GM12873 (cell line): ENCODE data around the gene XPC.

ENCODE experiments used
- TF ChIP-seq, protein P1 (sequence below): IDR thresholded peaks from 2 replicates; pipeline ENCODE4 v1.5.1; 2012; ENCODE audit warnings: low read depth, mild to moderate bottlenecking, moderate library complexity, low read length, control low read depth; ENCODE audit not compliant: insufficient read depth; ENCODE audit errors: missing control alignments

XPC gene

DNA sequence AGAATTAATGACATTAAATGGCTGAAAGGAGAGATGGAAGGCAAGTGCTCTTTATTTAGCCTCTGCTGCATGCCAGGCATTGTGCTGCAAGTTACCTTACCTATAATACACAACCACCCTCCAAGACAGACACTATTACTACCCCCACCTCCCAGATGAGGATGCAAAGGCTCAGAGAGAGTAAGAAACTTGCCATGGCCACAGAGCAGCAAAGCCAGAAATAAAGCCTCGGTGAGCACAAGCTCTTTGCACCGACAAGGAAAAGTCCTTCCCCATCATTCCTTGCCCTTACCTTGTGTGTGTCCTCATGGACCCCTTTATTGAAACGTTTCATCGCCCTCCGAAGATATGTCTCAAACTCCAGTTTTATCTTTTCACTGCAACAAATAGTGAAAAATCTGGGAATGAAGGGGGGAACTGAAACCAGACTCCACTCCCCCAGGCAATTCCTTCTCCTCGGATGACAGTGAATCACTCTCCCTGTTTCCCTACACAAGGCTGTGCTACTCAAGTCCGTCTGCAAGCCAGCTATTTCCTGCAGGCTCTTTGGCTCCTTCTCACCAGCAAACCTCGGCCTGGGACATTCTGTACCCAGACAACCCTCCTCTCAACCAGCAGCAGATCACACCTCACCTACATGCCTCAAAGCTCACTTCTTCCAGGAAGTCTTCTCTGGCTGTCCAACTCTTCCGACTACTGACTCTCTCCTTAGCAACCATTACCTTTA is 11.4 kb downstream of the XPC start:
- TF ChIP-seq, protein P1, sequence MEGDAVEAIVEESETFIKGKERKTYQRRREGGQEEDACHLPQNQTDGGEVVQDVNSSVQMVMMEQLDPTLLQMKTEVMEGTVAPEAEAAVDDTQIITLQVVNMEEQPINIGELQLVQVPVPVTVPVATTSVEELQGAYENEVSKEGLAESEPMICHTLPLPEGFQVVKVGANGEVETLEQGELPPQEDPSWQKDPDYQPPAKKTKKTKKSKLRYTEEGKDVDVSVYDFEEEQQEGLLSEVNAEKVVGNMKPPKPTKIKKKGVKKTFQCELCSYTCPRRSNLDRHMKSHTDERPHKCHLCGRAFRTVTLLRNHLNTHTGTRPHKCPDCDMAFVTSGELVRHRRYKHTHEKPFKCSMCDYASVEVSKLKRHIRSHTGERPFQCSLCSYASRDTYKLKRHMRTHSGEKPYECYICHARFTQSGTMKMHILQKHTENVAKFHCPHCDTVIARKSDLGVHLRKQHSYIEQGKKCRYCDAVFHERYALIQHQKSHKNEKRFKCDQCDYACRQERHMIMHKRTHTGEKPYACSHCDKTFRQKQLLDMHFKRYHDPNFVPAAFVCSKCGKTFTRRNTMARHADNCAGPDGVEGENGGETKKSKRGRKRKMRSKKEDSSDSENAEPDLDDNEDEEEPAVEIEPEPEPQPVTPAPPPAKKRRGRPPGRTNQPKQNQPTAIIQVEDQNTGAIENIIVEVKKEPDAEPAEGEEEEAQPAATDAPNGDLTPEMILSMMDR: no peak

GRCh38 chr3:14162178-14162577 is 16.2 kb downstream of the XPC start:
- TF ChIP-seq, protein P1: no peak

GRCh38 chr3:14161282-14161681 is 17.1 kb downstream of the XPC start:
- TF ChIP-seq, protein P1: no peak

DNA sequence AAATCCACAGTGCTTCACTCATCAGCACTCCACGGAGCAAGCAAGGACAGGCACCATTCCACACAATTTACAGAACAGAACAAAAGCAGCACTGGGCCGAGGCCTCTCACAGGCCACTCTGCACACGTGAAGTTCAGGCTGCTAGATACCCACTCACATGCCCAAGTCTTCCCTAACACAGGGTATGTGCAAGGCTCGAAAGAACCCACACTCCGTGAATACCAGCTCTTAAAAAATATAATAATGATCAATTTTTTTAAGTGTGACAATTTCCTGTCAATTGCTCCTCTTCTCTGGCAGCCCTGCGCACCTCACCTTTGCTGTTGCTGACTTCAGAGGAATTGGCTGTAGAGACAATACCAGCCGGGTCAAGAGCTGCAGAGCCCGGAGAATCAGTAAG is 19.0 kb downstream of the XPC start:
- TF ChIP-seq, protein P1: no peak

DNA sequence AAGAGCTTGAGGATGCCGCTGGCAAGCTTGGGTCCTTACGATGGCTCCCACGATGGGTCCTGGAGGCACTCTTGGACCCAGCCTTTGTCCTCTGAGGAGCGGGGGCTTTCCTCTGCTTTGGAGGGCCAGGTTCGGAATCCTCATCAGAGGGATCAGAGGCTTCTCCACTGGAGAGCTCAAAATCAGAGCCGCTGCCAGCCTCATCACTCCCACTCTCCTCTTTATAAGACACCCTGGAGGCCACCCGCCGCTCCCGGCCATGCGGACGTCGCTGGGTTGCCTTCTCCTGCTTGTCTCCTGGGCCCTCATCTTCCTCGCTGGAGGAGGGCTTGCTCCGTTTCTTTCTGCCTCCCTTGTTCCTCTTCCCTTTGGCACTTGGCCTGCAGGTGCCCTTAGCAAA is 20.0 kb downstream of the XPC start:
- TF ChIP-seq, protein P1: no peak

GRCh38 chr3:14157951-14158350 is 20.4 kb downstream of the XPC start:
- TF ChIP-seq, protein P1: no peak

DNA sequence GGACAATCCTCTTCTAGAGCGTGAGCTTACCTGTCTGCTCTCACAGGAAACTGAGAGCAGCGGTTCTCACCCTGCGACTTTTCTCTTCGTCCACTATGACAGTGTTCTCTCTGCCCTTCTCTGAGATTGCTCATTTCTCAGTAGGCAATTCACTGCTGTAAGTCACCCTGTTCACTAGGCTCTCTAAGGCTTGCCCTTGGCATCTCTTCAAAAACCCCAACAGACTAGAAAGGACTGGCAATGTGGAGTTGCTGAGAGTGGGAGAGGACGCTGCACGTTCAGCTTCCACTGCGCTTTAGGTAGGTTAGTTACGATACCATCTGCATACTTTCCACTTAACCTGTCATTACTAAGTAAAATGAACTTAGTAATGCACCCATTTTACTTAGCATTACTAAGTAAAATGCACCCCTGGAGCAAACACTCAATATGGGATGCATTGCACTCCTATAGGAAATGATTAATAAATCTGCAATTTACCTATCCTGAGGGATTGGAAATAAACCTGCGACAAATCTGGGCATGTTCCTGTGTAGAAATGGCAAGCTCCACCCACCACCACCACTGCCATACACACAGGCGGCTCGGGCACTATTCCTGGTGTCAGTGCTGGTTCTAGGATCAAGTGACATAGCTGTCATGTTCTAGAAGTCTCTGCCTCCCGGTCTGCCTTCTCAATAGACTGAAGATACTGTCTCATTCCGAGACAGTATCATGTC is 21.4 kb downstream of the XPC start:
- TF ChIP-seq, protein P1: no peak
